Forelimb muscle (tissue), 1 donor: Measurements from ENCODE around the gene ALS2CL. TPM values are rescaled to one million over a fixed set of nuclear protein-coding genes. Genes with fewer than 3 reads are reported as not detected.

ENCODE experiments used
- DNase-seq: peaks from one replicate; pipeline ENCODE4 v3.0.0-alpha.2; 2013; ENCODE audit warnings: low read depth
- polyA plus RNA-seq: library from polyadenylated mRNA; unstranded; fragments of 120-200 nt; gene quantifications from one replicate; pipeline ENCODE4 v1.2.1, GENCODE V29; 2013; ENCODE audit not compliant: insufficient read length

Gene ALS2CL
- polyA plus RNA-seq, 1 donor: 9.0 TPM

DNA sequence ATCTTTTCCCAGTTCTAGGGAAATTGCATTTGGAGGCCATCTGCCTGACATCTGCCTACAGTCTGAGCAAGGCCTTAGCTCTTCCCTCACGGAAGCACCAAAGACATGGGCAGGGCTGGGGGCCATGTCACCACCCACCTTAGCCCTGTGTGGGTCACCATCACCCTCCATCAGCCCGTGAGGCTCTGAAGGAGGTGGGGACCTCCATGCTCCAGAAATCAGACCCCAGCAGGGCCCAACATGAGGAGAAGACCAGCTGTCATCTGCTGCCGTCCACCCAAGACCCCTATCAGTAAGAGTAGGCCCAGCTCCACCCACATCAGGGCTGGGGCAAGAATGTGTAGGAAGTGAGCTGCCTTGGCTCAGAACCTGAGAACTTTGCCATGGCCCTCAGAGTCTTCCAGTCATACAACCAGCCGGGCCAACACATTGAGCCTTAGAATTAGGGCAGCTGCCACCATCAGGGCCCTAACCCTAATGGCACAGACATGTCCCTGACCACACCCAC lies 9.6 kb upstream of the ALS2CL start:
- DNase-seq: no peak

DNA sequence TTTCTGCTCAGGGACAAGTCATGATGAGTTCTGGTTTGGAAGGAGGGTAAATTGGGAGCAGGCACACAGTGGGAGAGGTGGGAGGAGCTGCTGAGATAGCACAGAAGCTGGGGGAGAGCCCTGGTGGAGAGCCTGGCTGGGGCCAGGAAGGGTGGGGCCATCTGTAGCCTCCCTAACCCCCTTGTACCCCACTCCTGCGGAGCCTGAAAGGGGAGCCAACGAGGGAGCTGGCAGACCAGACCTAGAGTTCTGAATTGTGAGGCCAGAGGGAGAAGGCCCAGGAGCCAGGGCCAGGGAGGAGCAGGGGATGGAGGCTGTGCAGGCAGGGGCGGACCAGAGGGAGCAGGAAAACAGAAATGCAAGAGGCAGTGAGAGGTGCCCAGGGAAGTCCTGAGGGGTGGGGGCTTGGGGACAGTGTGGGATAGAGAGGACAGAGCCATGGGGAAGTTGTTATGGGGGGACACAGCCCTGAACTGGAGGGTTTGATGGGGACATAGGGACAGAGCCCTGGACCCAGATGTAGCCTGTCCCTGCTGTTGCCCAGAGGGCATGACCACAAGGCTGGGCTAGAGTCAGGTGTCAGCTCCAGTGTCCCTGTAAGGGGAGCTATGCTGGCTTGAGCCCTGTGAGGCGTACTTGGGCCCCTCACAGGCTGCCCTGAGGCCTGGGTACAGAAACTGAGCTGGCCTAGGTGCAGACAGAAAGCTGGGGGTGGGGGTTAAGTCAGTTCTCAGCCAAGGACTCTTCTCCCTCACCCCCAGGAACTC lies 8.9 kb upstream of the ALS2CL start:
- no peak for DNase-seq

DNA sequence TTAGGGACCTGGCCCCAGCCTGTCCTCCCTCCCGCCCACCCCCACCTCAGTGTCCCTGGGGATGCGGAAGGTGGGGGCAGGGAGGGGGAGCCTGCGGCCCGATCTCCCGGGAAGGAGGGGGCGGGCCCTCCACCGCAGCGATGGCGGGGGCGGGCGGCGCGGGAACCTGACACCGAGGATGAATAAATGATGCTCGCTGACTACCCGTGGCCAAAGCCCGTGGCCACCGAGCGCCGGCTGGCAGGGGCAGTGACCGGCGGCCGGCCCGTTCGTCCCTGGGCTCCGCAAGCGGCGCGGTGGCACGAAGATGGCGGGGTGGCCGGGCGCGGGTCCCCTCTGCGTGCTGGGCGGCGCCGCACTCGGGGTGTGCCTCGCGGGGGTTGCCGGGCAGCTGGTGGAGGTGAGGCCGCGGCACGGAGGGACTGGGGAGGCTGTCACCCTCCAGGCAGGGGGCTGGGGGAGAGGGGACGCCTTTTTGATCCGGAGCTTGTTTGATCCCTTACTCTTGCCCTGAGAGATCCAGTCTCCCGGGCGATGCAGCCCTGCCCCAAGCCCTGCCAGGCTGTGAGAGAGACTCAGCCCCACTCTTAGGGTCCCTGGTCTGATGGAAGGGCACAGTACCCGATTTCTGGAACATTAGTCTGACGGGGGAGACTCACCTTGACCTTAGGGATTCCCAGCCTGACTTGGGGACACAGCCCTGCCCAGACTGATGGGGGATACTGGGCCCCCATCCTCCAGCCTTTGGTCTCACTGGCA lies 7.9 kb upstream of the ALS2CL start, which contains the start of gene TMIE:
TSS of gene TMIE (plus strand) at position 212 of the 759 bp plus-strand sequence. CDS start at position 308, 96 bp downstream.
- no peak for DNase-seq

DNA sequence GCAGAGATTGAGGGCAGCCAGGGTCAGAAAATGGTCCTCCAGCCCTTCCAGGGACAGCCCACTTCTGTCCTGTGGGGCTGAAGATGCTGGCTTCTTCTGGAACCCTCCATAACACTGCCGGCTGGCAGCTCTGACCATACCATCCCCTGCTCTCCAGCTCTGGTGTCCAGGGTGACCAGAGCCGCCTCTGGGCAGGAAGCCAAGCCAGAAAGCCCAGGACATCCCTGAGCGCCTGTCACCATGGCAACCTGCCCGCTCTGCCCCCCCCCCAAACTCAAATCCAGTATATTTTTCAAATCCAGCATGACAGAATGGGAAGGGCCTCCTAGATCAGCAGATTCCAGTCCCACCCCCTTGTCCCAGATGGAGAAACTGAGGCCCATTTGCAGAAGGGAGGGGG lies 7.3 kb upstream of the ALS2CL start:
- no peak for DNase-seq

DNA sequence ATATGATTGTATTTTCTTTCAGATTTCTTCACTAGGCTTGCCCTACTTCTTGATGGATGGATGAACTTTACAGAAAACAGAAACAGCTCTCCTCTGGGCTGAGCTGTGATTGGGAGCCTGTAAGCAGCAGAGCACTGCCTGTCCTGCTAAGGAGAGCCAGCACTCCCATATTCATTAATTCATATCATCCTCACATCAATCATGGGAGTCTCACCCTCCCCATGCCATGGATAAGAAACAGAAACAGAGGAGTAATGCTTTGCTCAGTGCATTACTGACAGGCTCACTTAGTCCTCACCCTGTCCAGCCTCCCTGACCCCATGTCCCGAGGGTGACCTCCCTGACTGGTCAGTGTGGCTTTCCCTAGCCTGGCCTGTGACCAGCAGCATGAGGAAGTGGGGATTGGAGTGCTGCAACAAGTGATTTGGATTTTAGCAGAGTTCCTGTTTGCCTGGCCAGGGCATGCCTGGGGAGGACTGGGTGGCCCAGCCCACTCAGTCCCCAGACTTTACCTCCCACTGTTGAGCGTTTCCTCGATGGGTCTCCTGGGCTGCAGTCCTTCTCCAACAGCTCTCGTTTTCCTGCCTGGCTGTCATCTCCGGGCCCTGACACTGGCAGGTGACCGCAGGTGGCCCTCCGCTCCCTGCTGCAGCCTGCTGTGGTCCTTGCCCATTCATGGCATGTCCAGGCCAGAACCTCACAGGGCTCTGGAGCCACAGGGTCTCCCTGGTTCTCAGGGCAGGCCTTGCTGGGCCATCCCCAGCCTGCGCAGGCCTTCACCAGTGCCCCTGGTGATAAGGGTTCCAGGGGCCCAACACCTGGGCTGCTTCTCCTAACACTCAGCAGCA lies 6.4 kb upstream of the ALS2CL start:
- DNase-seq: no peak

DNA sequence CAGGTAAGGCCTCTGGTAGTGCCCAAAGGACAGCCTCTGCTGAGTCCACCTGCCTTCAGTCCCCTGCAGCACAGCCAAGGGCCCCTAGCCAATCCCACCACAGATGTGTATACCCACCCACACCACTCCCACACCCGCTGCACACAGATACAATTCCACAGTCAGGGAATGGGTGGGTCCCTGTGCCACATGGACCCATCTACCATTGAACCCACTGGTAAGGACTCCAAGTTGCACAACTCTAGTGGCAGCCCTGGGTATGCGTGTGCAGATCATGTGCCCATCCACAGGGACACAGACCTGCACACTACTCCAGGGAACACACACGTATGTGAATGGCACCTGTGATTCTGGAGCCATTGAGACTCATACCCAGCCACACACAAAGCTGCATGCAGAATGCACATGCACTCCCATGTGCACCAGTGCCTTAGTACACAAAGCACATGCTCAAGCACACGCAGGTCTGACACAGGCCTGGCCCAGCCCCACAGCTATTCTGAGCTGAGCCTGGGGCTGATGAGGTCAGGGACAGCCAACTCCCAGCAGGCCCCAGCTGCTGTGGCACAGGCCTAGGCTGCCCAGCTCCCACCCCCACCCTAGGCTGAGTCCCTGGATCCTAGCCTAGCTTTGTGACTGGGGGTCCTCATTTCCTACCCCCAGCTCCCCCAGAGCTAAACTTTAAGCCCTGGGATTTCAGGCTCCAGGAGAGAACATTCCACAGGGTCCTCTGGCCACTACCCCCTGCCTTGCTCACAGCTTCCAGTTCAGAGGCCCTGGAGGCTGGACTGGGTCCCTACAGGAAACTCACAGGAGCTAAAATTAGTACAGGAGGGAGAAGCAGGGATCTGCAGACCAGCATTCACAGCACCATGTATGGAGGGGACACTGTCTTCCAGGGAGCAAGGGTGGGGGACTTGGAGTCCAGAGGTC lies 2.7 kb upstream of the ALS2CL start:
- DNase-seq: no peak

DNA sequence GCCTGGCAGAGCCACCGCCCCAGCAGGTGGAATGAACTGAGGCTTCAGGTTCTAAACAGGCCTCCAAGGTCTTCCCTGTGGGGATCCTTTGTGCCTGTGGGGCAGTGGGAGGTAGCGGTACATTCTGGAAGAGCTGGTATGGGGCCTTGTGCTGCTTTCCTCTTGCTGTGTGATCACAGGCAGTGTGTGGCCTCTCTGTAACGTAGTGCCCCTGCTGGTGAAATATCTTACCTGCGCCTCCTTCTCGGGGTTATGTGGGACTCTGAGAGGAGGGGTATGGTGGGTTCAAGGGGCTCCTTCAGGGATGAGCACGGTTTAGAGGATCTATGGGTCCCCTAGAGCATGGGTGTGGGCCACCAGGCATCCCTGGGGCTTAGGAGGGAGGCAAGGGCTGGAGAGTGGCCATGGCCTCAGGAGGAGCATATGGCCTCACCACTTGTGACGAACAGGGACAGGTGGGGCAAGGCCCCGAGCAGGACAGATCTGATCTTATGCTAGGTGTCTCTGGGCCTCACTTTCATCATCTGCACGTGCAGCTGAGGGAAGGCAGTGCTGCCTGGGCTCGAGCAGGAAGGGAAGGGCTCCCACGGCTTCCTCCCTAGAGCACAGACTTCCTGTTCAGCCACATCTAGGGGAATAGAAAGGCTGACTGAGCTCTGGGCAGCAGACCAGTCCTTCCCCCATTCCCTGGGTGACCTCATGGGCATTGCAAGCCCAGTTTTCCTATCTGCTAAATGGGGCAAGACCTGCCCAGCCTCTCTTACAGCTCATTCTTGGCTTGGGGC lies 1.9 kb upstream of the ALS2CL start:
- peak; percentile 34 for DNase-seq

DNA sequence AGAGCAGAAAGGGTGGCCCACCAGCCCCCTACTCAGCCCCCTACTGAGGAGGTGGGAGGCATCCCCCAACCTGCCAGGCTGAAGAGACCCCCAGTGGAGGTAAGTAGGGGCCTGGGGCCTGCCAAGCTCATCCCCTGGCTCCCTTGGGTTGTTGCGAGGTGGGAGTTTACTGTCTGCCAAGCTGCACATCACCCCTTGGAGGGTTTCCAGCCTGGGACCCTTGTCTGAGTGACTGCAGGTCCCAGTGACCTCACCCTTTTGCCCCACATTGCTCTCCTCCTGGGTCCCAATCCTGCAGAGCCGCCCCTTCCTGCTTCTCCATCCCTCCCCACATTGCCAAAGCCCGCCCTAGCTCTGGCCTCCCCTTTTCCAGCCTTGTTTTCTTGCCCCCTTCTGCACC lies 1.0 kb upstream of the ALS2CL start:
- DNase-seq: no peak

DNA sequence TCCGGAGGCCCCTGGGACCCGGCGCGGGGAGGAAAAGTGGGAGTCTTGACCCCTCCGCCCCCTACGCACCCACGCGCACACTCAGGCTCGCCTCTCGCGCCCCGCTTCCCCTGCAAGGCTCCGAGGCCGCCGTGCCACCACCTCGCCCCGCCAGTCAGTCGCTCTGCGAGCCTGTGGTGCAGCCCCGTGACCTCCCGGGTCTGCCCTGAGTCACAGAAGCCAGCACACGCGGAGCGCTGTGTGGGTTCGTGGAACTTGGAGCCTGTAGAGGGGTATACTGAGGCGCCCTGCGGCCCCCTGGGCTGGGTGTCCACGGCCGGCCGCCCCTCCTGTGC lies 380 bp upstream of the ALS2CL start:
- DNase-seq: no peak

DNA sequence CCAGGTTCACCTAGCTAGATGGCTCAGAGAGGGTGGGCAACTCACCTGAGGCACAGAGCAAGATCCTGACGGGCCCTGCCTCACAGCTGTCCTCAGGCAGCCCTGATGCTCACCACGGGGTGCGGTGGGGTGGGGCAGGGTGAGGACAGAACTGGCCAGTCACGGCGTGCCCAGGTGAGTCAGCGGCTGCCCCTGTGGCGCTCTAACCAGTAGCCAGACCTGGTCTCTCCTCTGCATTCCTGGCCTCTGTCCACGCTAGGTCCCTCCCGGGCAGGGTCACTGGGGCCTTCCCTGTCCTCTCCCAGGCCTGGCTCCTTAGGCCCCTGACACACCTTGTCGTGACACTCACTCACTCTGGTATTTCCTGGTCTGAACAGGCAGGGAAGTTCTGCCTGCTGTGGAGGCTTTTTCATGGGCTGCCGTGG lies 901 bp downstream of the ALS2CL start:
- no peak for DNase-seq

DNA sequence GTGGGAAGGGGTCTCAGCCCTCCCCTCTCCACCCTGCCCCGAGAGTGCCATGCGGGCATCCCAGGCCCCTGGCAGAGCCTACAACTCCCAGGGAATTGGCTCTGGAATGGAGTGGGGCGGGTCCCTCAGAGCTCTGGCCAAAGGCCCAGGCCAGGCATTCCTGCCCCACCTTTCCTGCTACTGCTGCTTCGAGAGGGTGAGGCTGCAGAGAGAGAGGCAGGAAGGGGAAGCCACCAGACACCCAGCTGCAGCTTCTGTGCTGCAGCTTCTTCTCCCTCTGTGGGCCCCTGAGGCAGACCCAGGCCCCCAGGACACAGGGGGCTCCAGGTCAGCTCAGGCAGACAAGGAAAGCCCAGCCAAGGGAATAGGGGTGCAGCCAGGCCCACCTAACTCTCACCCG lies 2.7 kb downstream of the ALS2CL start:
- DNase-seq: no peak

DNA sequence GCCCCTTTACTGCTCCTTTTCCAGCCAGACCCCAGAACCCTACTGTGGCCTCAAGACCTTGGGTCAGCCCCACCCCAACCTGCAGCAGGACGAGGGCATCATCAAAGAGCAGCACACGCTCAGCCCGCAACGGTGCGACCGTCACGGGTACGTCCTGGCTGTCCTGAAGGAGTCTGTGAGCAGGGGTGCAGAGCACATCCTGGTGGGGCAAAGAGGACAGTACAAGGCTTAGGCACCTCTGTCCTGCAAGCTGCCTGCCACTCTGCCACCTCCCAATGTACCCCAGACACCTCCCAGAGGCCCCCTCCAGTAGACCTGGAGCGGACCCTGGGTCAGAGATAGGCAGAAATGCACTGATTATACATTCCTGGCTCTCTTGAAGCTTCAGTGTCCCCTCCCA lies 8.0 kb downstream of the ALS2CL start:
- no peak for DNase-seq

DNA sequence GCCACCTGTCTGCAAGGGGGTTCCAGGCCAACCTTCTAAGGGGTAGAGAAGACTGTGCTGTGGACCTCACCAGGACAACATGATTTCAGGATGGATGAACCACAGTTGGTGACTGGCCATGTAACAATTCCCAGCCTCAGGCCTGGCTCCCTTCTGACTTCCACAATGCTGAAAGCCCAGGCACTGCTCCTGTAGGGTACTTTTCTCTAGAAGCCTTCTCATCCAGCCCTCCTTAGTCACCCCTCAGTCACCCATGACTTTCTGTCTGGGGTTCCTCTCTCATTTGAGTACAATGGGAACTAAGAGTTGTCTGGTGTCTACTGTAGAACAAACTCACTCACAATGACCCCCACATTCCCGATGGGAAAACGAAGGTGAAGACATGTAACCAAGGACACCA lies 8.6 kb downstream of the ALS2CL start:
- DNase-seq: no peak

DNA sequence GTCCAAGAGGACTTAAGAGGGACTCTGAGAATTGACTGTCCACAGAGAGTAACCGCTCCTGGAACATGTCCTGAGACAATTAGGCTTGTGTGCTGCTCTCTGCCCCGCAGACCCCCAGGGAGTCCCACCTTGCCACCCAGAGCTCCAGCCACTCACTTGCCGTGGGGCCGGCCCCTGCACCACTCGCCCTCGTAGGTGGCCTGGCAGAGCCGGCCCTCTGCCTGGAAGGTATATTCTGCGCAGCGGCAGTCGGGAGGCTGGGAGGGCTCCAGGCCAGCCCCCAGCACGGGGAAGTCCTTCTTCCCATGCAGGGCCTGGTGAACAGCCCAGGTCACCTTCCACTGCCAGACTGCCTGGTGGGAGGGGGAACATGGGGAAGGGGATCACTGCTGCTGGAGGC lies 10.5 kb downstream of the ALS2CL start:
- no peak for DNase-seq

DNA sequence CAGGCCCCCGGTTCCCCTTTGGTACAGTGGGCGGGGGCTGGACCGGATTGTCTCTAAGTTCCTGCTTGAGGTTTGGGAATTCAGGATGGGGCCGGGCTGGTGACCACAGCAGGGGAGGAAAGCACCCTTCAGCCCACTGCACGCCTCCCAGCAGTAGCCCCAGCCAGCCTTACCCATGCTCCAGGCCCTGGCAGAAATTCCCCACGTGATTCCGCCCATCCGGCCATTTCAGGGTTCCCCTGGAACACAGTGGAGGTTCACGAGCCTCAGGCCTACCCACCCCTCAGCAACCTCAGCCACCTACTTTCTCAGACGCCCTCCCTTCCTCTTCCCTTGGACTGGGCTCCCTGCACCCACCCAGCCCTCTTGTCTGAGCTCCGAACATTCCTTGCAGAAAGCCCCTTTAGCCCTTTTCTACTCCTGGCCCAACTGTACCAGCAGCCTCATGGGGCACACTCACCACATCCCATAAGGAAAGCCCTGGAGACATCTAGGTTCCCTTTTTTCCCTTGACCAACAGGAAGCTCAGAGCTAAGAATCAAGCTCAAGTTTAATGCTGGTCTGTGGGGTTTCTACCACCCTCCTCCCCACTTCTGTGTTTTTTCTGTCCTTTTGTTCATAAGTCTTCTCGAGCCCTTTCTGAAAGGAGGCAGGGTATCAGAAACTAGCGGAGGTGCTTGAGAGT lies 11.5 kb downstream of the ALS2CL start:
- no peak for DNase-seq

DNA sequence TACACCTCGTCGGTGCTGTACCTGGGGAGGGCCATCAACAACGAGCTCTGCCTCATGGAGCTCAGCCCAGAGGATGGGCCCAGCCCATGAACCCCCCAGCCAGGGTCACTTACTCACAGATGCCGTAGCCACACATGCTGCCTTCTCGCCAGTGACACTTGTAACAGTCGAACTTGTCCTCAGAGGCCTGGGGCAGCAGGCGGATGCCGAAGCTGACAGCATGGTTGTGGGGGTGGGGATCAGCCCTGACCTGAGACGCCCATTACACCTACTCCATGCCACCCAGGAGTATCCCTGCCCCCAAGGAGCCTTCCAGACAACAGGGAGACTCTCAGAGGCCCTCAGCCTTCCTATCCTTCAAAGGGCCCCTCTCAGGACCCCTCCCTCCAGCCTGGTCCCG lies 12.1 kb downstream of the ALS2CL start:
- DNase-seq: no peak

DNA sequence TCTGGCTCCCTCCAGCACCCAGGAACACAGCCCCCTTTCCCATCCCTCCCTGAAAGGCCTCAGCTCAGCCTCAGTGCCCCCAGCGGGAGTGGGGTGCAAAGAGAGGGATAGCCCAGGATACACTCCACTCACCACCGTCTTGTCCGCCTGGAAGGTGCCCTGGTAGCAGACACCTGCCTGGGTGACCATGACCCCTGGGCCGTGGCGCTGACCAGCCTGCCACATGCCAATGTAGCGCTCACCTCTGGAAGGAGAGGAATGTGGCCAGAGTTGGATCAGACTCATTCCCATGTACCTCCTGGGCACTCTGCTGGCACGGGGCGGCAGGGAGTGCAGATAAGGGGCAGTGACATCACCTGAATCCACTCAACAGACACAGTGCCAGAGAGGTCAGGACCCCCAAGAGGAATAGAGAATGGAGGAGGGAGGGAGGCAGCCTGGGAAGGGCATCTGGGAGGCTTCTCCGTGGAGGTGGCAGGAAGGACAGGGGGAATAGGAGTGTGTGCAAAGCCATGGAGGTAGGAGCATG lies 13.1 kb downstream of the ALS2CL start:
- DNase-seq: no peak

DNA sequence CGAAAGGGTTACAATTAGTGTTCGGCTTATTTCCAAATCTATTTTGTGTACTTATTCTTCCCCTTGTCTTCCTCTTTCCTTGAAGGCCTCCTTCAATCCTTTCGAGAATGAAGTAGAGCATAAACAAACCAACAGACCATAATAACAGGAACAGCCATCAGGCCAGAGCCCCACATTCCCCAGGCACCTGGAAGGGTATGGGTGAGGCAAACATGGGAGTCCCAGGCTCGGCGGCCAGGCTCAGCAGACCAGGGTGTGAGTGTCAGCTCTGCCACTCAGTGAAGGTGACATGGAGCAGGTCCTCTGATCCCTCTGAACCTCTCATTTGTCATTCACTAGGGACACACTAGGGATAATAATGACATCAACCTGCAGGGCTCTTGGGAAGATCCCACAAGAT lies 13.8 kb downstream of the ALS2CL start:
- DNase-seq: no peak

DNA sequence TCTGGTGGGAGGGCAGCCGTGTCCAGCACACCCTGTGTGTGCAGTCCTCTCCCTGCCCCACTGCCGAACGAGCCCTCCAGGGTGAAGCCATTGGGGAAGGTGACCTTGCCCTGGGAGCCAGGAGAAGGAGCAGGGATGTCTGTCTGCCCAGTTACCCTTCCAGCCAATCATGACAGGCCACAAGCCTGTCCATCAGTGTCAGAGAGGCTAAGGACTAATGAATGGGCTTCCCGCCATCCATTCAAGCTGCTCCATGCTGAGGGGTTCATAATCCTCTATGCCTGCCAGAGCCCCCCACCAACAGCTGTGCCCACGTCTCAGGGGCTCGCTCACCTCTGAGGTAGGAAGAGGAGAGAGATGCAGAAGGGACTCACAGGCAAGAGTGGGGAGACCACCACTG lies 15.2 kb downstream of the ALS2CL start:
- DNase-seq: no peak

DNA sequence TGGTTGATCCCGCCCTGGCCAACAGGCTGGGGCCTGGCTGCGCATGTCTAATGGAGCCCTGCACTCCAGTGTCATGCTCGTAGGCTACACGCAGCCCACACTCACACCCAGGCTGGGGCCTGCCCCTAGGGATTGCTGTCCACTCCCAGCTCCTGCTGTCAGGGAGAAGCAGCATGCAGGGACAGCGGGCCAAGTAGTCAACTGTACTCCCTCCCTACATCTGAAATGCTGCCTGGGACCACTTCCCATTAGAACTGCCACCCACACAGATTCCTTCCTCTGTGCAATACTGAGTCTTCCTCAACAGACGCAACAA lies 16.1 kb downstream of the ALS2CL start:
- DNase-seq: no peak
